ENCODE results near the gene NWD2. TPM values are rescaled to one million over a fixed set of nuclear protein-coding genes. Genes with fewer than 3 reads are reported as not detected.

Gene NWD2
- polyA plus RNA-seq, 1 donor (not counting 4 experiments of a cell fraction or from before 2014, with no cell fraction given): 0.10 TPM

GRCh38 chr4:37477126-37477525 is 232.6 kb downstream of the NWD2 start:
- no peaks in the 10 kb centered on the region for H3K27me3 ChIP-seq (ENCODE audit: control insufficient read depth, extremely low read depth, insufficient read depth, low read length)
- no peak overlapping the region for H2AFZ ChIP-seq (ENCODE audit: control insufficient read depth, low read length)
- no peak overlapping the region for H3K4me3 ChIP-seq (ENCODE audit: control insufficient read depth in 2 of 3, extremely low read depth in 1 of 3, insufficient read depth in 2 of 3, low read depth in 1 of 3, low read length in 3 of 3)
- DNase-seq (ENCODE audit: low read depth, low spot score) (peak; percentile 9), FAIRE-seq (peak; percentile 39)
- H3K36me3 ChIP-seq (ENCODE audit: control insufficient read depth in 2 of 2, extremely low read depth in 1 of 2, insufficient read depth in 2 of 2, low read length in 2 of 2): no peaks in the 10 kb centered on the region
- no peaks in the 10 kb centered on the region for H3K9me1 ChIP-seq (ENCODE audit: control insufficient read depth, extremely low read depth, insufficient read depth, low read length)
- no peak for TF ChIP-seq CTCF (optimal IDR thresholded peaks at IDR 0.05 in 1 of 3, IDR thresholded peaks at IDR 0.05 in 1 of 3, conservative IDR thresholded peaks at IDR 0.05 in 1 of 3; ENCODE audit: extremely low read depth in 1 of 3, insufficient read depth in 2 of 3, low read length in 3 of 3)
- no peak for TF ChIP-seq EZH2 (IDR thresholded peaks at IDR 0.05; ENCODE audit: low read length)
- H3K79me2 ChIP-seq (ENCODE audit: control insufficient read depth, insufficient read depth, low read length): no peaks in the 10 kb centered on the region
- no peaks in the 10 kb centered on the region for H3K9me3 ChIP-seq (ENCODE audit: control insufficient read depth, low read depth, low read length)
- H3K27ac ChIP-seq (ENCODE audit: control insufficient read depth, insufficient read depth, low read length): no peak overlapping the region
- no peak overlapping the region for H3K9ac ChIP-seq (ENCODE audit: control insufficient read depth, extremely low read depth, insufficient read depth, low read length)
- H3K4me2 ChIP-seq (ENCODE audit: control insufficient read depth, extremely low read depth, insufficient read depth, low read depth, low read length): no peak overlapping the region
- H3K4me1 ChIP-seq (ENCODE audit: control insufficient read depth, extremely low read depth, insufficient read depth, low read length): peaks cover 2% of the 10 kb centered on the region
- dilution Hi-C loops (cut with MboI; ENCODE audit: extremely low pct_ligation_motif_present, low sequenced_read_pairs): no loop called here
- H4K20me1 ChIP-seq (ENCODE audit: control insufficient read depth, extremely low read depth, insufficient read depth, low read length): no peaks in the 10 kb centered on the region

GRCh38 chr4:37478151-37478550 is 233.6 kb downstream of the NWD2 start:
- Histone ChIP-seq H3K27me3 (ENCODE audit: control insufficient read depth, extremely low read depth, insufficient read depth, low read length) (no peaks in the 10 kb centered on the region), H3K9me3 (ENCODE audit: control insufficient read depth, low read depth, low read length) (no peaks in the 10 kb centered on the region), H3K9ac (ENCODE audit: control insufficient read depth, extremely low read depth, insufficient read depth, low read length) (no peak overlapping the region), H3K9me1 (ENCODE audit: control insufficient read depth, extremely low read depth, insufficient read depth, low read length) (no peaks in the 10 kb centered on the region), H3K27ac (ENCODE audit: control insufficient read depth, insufficient read depth, low read length) (no peak overlapping the region), H3K4me2 (ENCODE audit: control insufficient read depth, extremely low read depth, insufficient read depth, low read depth, low read length) (no peak overlapping the region), H3K79me2 (ENCODE audit: control insufficient read depth, insufficient read depth, low read length) (no peaks in the 10 kb centered on the region), H3K36me3 (ENCODE audit: control insufficient read depth in 2 of 2, extremely low read depth in 1 of 2, insufficient read depth in 2 of 2, low read length in 2 of 2) (no peaks in the 10 kb centered on the region), H3K4me3 (ENCODE audit: control insufficient read depth in 2 of 3, extremely low read depth in 1 of 3, insufficient read depth in 2 of 3, low read depth in 1 of 3, low read length in 3 of 3) (no peak overlapping the region), H2AFZ (ENCODE audit: control insufficient read depth, low read length) (no peak overlapping the region), H4K20me1 (ENCODE audit: control insufficient read depth, extremely low read depth, insufficient read depth, low read length) (no peaks in the 10 kb centered on the region), H3K4me1 (ENCODE audit: control insufficient read depth, extremely low read depth, insufficient read depth, low read length) (peaks cover 2% of the 10 kb centered on the region)
- TF ChIP-seq CTCF (optimal IDR thresholded peaks at IDR 0.05 in 1 of 3, IDR thresholded peaks at IDR 0.05 in 1 of 3, conservative IDR thresholded peaks at IDR 0.05 in 1 of 3; ENCODE audit: extremely low read depth in 1 of 3, insufficient read depth in 2 of 3, low read length in 3 of 3) (no peak), EZH2 (IDR thresholded peaks at IDR 0.05; ENCODE audit: low read length) (no peak)
- FAIRE-seq (no peak), DNase-seq (ENCODE audit: low read depth, low spot score) (no peak)
- dilution Hi-C loops (cut with MboI; ENCODE audit: extremely low pct_ligation_motif_present, low sequenced_read_pairs): no loop called here

Data from keratinocyte (primary cell).